NT2/D1 (cell line): ENCODE measurements around the gene AVPR1B.

ENCODE experiments used
- SUZ12 ChIP-seq: IDR thresholded peaks from 2 replicates; pipeline ENCODE4 v1.6.1; 2011; ENCODE audit not compliant: insufficient read length, insufficient read depth; ENCODE audit errors: extremely low read depth
- YY1 ChIP-seq: IDR thresholded peaks from 2 replicates; pipeline ENCODE4 v1.6.1; 2011; ENCODE audit not compliant: insufficient read length, insufficient read depth
- ZNF274 ChIP-seq: IDR thresholded peaks from 2 replicates; pipeline ENCODE4 v1.6.1; 2011; ENCODE audit warnings: mild to moderate bottlenecking, low read depth, low read length

- TF ChIP-seq SUZ12, result no peak
- no peak for TF ChIP-seq YY1
- TF ChIP-seq ZNF274, result no peak
Measured at GRCh38 chr1:206062464-206062863, 54.7 kb downstream of the AVPR1B start.
